ENCODE measurements around the gene LRRFIP2.
"Not testable (repeated sequence)": the region's sequence is repeated elsewhere in the genome, so short reads cannot be mapped to it uniquely, and the experiment has no call there.

The LRRFIP2 gene

DNA sequence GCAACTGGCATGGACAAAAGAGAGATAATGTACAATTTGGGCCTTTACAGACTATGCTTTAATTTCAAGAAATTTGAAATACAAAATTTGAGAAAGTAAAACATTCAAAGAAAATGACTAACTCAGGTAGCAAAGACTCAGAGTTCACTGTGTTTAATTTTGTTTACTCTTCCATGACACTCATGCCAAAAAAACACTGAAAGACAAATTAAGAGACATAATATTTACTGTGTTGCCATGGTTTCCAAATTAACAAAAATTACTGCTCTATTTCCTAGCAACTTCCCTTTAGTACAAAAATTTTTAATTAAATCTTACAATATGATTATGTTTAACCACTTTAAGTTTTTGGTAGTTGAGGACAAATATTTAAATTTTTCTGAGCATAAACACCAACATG, 29.6 kb downstream of the LRRFIP2 start:
- DNase-seq (ENCODE audit: low read depth) = no peak

DNA sequence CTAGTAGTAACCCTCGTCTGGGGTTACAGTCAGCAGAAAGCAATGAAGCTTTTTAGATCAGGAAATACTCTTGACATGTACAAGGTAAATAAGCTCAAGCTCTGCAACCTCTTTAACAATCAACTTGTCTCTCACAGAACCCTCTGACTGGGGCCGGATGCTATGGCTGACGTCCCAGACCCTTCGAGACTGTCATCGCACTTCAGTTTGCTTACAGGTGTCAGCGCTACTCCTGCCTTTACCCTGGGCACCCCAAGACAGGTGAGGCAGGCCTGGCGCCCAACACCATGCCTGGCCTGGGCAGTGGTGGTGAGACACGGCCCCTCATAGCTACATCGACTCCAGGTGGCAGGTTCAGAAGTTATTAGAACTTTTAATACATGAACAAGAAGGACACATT, 30.6 kb downstream of the LRRFIP2 start:
- no peak for DNase-seq (ENCODE audit: low read depth)

DNA sequence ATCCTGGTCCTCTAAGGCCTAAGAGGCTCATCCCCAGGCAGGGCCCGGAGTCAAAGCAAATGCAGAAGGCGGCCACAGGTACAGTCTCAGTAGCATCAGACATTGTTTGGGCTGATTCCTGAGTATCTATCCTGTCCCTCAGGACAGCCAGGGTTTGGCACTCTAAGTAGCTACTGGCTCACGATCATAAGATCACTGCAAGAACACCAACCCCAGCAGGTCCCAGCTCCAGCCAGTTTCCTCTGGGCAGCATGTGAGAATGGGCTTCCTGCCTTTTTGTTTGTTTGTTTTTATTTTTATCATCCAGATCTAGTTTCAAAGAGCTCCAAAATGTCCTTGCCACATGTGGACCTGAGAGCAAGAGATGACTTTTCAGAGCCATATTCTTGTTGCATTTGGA, 32.7 kb downstream of the LRRFIP2 start:
- no peak for DNase-seq (ENCODE audit: low read depth)

- no peak for DNase-seq (ENCODE audit: low read depth)
Measured at GRCh38 chr3:37140899-37141541, 33.4 kb downstream of the LRRFIP2 start.

DNA sequence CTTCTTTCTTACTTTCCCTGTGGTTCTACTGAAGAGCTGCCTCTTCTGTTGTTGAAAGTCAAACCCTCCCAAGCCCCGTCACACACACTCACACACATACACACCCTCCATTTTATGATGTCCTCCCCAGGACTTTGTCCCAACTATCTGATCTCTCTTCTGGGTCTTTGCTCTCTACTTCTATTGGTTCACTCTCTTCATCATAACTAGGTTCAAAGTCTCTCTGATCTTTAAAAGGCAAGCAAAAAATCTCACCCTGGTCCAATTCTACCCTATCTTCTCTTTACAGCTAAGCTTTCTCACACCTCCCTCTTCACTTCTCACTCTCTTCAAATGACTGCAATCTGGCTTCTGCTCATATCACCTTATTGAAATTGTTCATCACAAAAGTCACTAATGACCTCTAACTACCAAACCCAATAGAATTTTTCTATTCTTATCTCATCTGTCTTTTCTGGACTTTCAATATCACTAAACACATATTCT, 34.8 kb downstream of the LRRFIP2 start:
- no peak for DNase-seq (ENCODE audit: low read depth)

DNA sequence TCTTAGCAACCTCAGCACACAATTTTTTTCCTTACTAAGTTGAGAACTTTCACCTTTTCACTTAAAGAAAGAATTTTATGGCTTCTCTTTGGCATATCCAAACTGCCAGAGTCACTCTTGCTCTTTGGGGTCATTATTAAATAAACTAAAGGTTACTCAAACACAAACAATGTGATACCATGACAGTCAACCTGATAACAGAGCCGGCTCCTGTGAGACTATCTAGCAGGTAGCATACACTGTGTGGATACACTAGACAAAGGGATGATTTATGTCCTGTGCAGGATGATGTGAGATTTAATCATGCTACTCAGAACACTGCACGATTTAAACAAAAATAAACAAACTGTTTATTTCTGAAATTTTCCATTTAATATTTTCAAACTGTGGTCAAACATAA, 35.6 kb downstream of the LRRFIP2 start:
- no peak for DNase-seq (ENCODE audit: low read depth)

DNA sequence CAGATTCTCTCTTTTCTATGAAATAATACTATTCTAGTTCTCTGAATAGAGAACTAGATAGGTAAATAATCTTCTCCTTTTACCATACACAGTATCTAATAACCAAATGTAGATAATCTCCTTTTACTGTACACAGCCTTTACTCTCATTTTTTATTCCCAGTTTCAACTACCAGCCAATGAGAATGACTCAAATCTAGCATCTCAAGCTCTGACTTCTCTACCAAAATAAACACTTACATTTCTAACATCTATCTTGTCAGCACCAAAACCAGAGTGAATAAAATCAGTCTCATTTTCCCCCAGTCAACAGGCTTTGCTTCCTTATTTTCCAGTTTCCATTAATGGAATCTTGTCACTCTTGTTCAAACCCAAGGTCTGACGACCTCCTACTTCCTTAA, 36.9 kb downstream of the LRRFIP2 start:
- no peak for DNase-seq (ENCODE audit: low read depth)

DNA sequence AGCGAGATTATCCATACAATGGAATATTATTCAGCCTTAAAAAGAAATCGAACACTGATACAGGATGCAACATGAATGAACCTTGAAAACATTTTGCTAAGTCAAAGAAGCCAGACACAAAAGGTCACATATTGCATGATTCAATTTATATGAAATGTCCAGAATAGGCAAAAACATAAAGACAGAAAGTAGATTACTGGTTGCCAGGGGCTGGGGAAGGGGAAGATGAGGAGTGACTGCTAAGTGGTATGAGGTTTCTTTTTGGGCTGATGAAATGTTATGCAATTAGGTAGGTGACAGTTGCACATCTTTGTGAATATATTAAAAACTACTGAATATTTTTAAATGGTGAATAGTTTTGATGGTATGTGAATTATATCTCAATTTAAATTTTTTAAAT, 38.3 kb downstream of the LRRFIP2 start:
- no peak for DNase-seq (ENCODE audit: low read depth)

DNA sequence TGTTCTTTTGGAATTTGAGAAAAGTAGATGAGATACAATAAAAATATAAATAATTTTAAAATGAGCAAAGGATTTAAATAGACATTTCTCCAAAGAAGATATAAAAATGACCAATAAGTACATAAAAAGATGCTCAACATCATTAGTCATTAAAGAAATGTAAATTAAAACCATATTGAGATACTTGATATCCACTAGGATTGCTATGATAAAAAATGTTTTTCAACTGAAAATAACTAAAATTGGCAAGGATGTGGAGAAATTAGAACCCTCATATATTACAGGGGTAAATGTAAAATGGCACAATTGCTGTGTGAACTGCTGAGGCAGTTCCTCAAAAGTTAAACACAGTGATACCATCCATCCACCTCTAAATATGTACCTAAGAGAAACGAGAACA, 38.8 kb downstream of the LRRFIP2 start:
- DNase-seq (ENCODE audit: low read depth) = no peak

DNA sequence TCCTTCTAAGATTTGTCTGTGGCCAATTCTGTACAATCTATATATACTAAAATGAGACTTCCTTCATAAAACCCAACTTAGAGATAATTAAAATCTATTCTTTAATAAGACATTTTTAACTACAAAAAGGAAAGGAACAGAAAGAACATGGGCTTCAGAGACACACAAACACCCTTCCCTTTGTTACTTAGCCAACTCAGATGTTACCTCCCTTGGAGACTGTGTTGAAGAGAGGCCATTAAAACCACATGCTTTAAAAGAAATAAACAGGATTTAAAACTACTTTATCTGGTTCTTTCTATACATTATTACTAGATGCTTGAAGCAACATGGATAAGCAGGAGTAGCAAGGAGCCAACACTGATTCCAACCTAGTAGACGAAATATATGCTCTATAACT, 42.0 kb downstream of the LRRFIP2 start:
- DNase-seq (ENCODE audit: low read depth) = no peak

DNA sequence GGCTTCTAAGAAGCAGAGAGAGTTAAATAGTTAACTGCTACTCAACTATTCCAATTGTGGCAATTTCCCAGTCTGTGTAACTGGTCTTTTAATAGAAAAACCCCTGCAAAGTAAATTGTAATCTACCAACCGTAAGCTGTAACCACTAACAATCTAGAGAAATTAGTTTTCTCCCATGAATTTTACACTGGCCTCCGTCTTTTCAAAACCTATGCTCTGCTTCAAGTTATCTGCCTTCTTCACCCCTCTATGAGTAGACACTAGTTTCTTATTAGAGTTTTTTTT, 42.6 kb downstream of the LRRFIP2 start:
- no peak for DNase-seq (ENCODE audit: low read depth)

GRCh38 chr3:37130984-37131859, 43.2 kb downstream of the LRRFIP2 start:
- no peak for DNase-seq (ENCODE audit: low read depth)

GRCh38 chr3:37130448-37130847, 43.9 kb downstream of the LRRFIP2 start:
- no peak for DNase-seq (ENCODE audit: low read depth)

DNA sequence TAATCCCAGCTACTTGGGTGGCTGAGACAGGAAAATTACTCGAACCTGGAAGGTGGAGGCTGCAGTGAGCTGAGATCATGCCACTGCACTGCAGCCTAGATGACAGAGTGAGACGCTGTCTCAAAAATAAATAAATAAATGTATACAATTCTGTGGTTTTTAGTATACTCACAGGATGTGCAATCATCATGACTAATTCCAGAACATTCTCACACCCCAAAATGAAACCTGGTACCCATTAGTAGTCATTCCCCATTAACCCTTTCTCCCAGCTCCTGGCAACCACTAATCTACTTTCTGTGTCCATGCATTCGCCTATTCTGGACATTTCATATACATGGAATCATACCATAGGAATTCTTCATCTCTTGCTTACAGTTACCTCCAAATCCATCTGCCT, 44.5 kb downstream of the LRRFIP2 start:
- no peak for DNase-seq (ENCODE audit: low read depth)

DNA sequence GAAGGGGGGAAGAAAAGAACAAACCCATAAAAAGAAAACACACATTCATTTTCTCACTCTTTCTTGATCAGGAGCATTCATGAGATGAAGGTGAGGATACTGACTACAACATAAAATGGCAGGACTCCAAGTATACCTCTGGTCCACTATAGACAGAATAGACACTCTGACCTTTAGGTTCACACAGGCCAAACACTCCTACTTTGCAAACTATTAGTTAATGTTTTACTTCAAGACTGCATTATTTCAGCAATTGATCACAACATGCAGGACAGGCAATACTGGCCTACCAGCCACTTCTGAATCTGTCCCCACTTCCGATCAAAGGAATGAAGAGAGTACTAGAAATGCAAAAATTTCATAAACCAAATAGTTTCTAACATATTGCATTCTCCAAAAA, 47.0 kb downstream of the LRRFIP2 start:
- DNase-seq (ENCODE audit: low read depth) = no peak

- DNase-seq (ENCODE audit: low read depth) = no peak
Measured at GRCh38 chr3:37126856-37127255, 47.5 kb downstream of the LRRFIP2 start.

DNA sequence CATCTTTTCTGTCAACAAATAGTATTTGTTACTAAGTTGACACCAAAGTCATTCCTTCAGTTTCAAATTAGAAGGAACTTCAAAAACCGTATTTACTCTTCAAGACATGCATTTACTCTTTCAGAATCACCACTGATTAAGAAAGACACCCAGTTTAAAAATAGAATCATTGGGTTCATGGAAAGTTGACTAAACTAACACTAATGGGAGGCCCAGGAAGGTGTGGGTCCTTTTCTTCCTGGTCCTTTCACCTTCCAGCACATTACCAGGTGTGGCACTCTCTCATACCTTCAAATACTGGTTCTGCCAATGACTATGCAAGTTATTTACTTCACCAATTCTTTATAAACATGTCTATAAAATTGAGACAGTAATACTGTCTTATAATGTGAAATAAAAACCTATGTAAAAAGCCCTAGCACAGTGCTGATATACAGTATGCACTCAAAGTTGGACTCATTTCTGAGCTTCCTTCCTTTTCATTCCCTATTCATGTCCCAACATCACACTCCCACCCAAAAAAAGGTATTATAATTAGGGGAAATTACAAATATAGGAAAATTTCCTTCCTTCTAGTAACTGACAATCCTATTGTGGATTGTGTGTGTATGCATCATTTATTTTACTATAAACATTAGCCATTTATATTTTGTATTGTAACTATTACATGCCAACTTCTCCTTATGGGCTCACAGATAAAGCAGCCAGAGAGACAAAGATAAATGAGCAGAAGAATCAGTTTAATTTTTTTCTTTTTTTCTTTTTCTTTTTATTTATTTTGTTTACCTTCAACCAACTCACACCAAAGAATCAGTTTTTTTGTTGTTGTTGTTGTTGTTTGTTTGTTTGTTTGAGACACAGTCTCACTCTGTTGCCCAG, 48.9 kb downstream of the LRRFIP2 start:
- no peak for DNase-seq (ENCODE audit: low read depth)

- DNase-seq (ENCODE audit: low read depth) = no peak
Measured at GRCh38 chr3:37124435-37124834, 49.9 kb downstream of the LRRFIP2 start.

DNA sequence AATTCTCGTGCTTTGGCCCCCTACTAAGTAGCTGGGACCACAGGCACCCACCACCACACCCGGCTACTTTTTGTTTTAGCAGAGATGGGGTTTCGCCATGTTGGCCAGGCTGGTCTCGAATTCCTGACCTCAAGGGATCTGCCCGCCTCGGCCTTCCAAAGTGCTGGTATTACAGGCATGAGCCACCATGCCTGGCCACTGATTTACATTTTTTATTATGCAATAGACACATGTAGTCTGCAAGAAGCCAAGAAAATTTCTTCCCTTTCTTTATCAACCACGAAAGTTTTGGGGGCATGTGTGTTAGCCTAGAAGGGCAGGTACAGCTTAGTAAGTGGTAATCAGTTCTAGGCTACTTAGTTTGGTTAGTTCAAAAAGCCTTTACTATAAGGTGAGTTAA, 51.1 kb downstream of the LRRFIP2 start:
- no peak for DNase-seq (ENCODE audit: low read depth)

GRCh38 chr3:37122069-37122468, 52.3 kb downstream of the LRRFIP2 start:
- not testable (repeated sequence) for DNase-seq (ENCODE audit: low read depth)

DNA sequence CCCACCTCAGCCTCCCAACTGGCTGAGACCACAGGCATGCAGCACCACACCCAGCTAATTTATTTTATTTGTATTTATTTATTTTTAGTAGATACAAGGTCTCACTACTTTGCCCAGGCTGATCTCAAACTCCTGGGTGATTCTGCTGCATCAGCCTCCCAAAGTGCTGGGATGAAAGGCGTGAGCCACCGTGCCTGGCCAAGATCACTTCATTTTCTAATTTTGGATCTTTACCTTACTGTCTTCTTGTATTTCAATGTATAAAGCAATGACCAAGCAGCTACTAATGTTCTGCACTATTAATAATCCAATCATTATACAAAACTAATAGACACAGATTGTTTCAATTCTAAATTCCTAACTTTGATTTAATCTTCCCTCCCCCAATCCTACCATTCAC, 56.2 kb downstream of the LRRFIP2 start:
- no peak for DNase-seq (ENCODE audit: low read depth)

- DNase-seq (ENCODE audit: low read depth) = no peak
Measured at GRCh38 chr3:37117548-37117947, 56.8 kb downstream of the LRRFIP2 start.

DNA sequence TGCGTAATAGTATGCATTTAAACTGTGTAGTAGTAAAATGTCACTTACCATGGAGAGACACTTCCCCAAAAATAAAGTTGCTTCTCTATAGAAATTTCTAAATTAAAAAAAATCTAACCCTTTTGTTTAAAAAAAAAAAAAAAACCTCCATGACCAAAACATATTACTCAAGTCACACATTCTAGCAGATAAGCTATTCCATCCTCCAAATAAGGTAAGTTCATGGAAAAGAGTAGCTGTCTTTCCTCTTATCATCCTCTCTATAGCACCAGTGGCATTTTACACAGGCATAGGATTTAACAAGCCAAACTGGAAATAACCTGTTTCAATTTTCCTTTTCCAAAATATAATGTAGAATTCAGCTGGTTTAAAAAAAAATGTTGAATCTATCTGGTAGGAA, 57.4 kb downstream of the LRRFIP2 start:
- DNase-seq (ENCODE audit: low read depth) = no peak

Measured in activated T-helper 1 cell treated with Interleukin-2 at 50 U/mL for 16 hours (primary cell).